HEK293 (cell line): ENCODE measurements around the gene ZNHIT2.

Experiments used
- GLI4 ChIP-seq: fragments of 450-650 bp; formaldehyde crosslinking; IDR thresholded peaks from 2 replicates; pipeline ENCODE4 v1.5.1; 2016; ENCODE audit warnings: missing biosample characterization, missing genetic modification characterization
- GLIS2 ChIP-seq: fragments of 450-650 bp; formaldehyde crosslinking; IDR thresholded peaks from 2 replicates; pipeline ENCODE4 v1.5.1; 2016; ENCODE audit warnings: missing biosample characterization, missing genetic modification characterization
- REPIN1 ChIP-seq: fragments of 450-650 bp; formaldehyde crosslinking; IDR thresholded peaks from 2 replicates; pipeline ENCODE4 v1.5.1; 2017; ENCODE audit warnings: missing biosample characterization, missing genetic modification characterization, low read depth
- SP7 ChIP-seq: fragments of 450-650 bp; formaldehyde crosslinking; IDR thresholded peaks from 2 replicates; pipeline ENCODE4 v1.5.1; 2016; ENCODE audit warnings: missing biosample characterization, missing genetic modification characterization
- YY2 ChIP-seq: fragments of 450-650 bp; formaldehyde crosslinking; IDR thresholded peaks from 2 replicates; pipeline ENCODE4 v1.5.1; 2016; ENCODE audit warnings: missing biosample characterization, missing genetic modification characterization
- ZBTB7A ChIP-seq: fragments of 450-650 bp; formaldehyde crosslinking; IDR thresholded peaks from 2 replicates; pipeline ENCODE4 v1.5.1; 2016; ENCODE audit warnings: low read depth, missing biosample characterization, missing genetic modification characterization
- ZEB2 ChIP-seq: fragments of 450-650 bp; formaldehyde crosslinking; IDR thresholded peaks from 2 replicates; pipeline ENCODE4 v1.5.1; 2016; ENCODE audit warnings: missing biosample characterization, missing genetic modification characterization
- ZNF10 ChIP-seq: fragments of 450-650 bp; formaldehyde crosslinking; IDR thresholded peaks from 2 replicates; pipeline ENCODE4 v1.5.1; 2017; ENCODE audit warnings: missing biosample characterization, missing genetic modification characterization
- ZNF133 ChIP-seq: fragments of 450-650 bp; formaldehyde crosslinking; IDR thresholded peaks from 2 replicates; pipeline ENCODE4 v1.5.1; 2016; ENCODE audit warnings: missing biosample characterization, missing genetic modification characterization
- ZNF146 ChIP-seq: fragments of 450-650 bp; formaldehyde crosslinking; IDR thresholded peaks from 2 replicates; pipeline ENCODE4 v1.5.1; 2016; ENCODE audit warnings: missing biosample characterization, missing genetic modification characterization
- ZNF174 ChIP-seq: fragments of 450-650 bp; formaldehyde crosslinking; IDR thresholded peaks from 2 replicates; pipeline ENCODE4 v1.5.0; 2017; ENCODE audit warnings: missing biosample characterization, mild to moderate bottlenecking, missing genetic modification characterization
- ZNF391 ChIP-seq: fragments of 450-650 bp; formaldehyde crosslinking; IDR thresholded peaks from 2 replicates; pipeline ENCODE4 v1.5.1; 2016; ENCODE audit warnings: low read depth, missing biosample characterization, missing genetic modification characterization, borderline replicate concordance
- ZNF529 ChIP-seq: fragments of 450-650 bp; formaldehyde crosslinking; IDR thresholded peaks from 2 replicates; pipeline ENCODE4 v1.5.1; 2017; ENCODE audit warnings: missing genetic modification characterization, missing biosample characterization; ENCODE audit not compliant: insufficient replicate concordance
- ZNF555 ChIP-seq: fragments of 450-650 bp; formaldehyde crosslinking; conservative IDR thresholded peaks from 2 replicates; pipeline ENCODE4 v1.5.1; 2017; ENCODE audit warnings: missing biosample characterization, mild to moderate bottlenecking, missing genetic modification characterization, inconsistent platforms
- ZNF561 ChIP-seq: fragments of 450-650 bp; IDR thresholded peaks from 2 replicates; pipeline ENCODE4 v1.5.1; 2018; ENCODE audit warnings: missing biosample characterization, missing genetic modification characterization, borderline replicate concordance
- ZNF596 ChIP-seq: fragments of 450-650 bp; IDR thresholded peaks from 2 replicates; pipeline ENCODE4 v1.5.0; 2018; ENCODE audit warnings: missing biosample characterization, mild to moderate bottlenecking, missing genetic modification characterization, moderate library complexity
- ZNF600 ChIP-seq: fragments of 450-650 bp; formaldehyde crosslinking; IDR thresholded peaks from 2 replicates; pipeline ENCODE4 v1.5.1; 2016; ENCODE audit warnings: missing biosample characterization, missing genetic modification characterization
- ZNF610 ChIP-seq: fragments of 450-650 bp; formaldehyde crosslinking; IDR thresholded peaks from 2 replicates; pipeline ENCODE4 v1.5.1; 2016; ENCODE audit warnings: missing biosample characterization, missing genetic modification characterization, borderline replicate concordance
- ZNF623 ChIP-seq: fragments of 450-650 bp; formaldehyde crosslinking; IDR thresholded peaks from 2 replicates; pipeline ENCODE4 v1.5.1; 2016; ENCODE audit warnings: missing biosample characterization, missing genetic modification characterization
- ZNF660 ChIP-seq: fragments of 450-650 bp; IDR thresholded peaks from 2 replicates; pipeline ENCODE4 v1.5.1; 2018; ENCODE audit warnings: missing biosample characterization, mild to moderate bottlenecking, missing genetic modification characterization
- ZNF76 ChIP-seq: fragments of 450-650 bp; formaldehyde crosslinking; IDR thresholded peaks from 2 replicates; pipeline ENCODE4; 2016; ENCODE audit warnings: low read depth, missing biosample characterization, missing genetic modification characterization, borderline replicate concordance
- ZSCAN30 ChIP-seq: fragments of 450-650 bp; IDR thresholded peaks from 2 replicates; pipeline ENCODE4 v1.5.1; 2018; ENCODE audit warnings: missing biosample characterization, mild to moderate bottlenecking, missing genetic modification characterization, moderate library complexity
- ZXDB ChIP-seq: fragments of 450-650 bp; formaldehyde crosslinking; IDR thresholded peaks from 2 replicates; pipeline ENCODE4 v1.5.1; 2016; ENCODE audit warnings: missing biosample characterization, missing genetic modification characterization
- TF ChIP-seq, protein P1 (sequence below): fragments of 450-650 bp; formaldehyde crosslinking; IDR thresholded peaks from 2 replicates; pipeline ENCODE4 v1.5.1; 2016; ENCODE audit warnings: missing biosample characterization, missing genetic modification characterization
- TF ChIP-seq, protein P2 (sequence below): fragments of 450-650 bp; formaldehyde crosslinking; conservative IDR thresholded peaks from 2 replicates; pipeline ENCODE4 v1.5.1; 2016; ENCODE audit warnings: low read depth, missing biosample characterization, missing genetic modification characterization
- TF ChIP-seq, protein P3 (sequence below): fragments of 450-650 bp; IDR thresholded peaks from 2 replicates; pipeline ENCODE4 v1.5.1; 2018; ENCODE audit warnings: missing biosample characterization, missing genetic modification characterization
- TF ChIP-seq, protein P4 (sequence below): fragments of 450-650 bp; formaldehyde crosslinking; IDR thresholded peaks from 2 replicates; pipeline ENCODE4 v1.5.1; 2016; ENCODE audit warnings: missing biosample characterization, missing genetic modification characterization

ZNHIT2 gene

DNA sequence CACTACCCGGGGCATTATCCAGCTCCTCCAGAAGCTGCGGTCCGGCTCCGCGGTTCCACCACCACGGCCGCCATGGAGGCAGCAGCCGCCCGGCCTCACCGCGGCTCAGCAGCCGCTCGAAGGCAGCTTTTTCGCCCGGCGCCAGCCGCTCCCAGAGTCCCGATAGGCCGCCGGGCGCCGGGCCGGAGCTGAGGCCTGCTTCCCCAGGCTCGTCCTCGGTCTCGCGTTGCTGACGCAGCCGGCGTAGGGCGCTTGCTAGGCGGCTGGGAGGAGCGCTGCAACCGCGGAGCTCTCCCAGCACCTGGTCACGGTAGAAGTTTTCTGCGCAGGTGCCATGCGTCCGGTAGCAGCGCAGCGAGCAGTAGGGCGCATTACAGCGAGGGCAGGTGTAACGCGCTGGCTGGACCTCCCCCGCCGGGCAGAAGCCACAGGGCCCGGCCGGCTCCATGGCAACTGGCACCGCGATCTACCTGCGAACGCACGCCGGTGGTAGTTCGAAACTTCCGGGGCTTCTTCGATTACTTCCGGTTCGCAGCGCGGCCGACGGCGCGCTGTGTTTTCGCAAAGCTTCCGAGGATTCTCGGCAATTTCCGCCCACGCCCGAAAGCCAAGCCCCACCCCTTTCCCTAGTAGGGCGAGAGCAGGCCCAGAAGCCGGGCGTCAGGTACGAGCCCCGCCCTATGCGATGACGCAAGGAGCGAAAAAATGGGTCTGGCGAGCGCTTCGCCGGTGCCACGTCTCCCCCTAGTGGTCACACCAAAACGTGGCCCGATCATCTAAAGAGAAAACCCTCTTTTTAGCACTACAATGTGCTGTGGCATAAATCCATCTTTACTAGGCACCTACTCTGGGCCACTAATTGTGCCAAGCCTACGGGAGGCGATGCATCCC, at the start of gene ZNHIT2 (continued):
- TF ChIP-seq, protein P1, sequence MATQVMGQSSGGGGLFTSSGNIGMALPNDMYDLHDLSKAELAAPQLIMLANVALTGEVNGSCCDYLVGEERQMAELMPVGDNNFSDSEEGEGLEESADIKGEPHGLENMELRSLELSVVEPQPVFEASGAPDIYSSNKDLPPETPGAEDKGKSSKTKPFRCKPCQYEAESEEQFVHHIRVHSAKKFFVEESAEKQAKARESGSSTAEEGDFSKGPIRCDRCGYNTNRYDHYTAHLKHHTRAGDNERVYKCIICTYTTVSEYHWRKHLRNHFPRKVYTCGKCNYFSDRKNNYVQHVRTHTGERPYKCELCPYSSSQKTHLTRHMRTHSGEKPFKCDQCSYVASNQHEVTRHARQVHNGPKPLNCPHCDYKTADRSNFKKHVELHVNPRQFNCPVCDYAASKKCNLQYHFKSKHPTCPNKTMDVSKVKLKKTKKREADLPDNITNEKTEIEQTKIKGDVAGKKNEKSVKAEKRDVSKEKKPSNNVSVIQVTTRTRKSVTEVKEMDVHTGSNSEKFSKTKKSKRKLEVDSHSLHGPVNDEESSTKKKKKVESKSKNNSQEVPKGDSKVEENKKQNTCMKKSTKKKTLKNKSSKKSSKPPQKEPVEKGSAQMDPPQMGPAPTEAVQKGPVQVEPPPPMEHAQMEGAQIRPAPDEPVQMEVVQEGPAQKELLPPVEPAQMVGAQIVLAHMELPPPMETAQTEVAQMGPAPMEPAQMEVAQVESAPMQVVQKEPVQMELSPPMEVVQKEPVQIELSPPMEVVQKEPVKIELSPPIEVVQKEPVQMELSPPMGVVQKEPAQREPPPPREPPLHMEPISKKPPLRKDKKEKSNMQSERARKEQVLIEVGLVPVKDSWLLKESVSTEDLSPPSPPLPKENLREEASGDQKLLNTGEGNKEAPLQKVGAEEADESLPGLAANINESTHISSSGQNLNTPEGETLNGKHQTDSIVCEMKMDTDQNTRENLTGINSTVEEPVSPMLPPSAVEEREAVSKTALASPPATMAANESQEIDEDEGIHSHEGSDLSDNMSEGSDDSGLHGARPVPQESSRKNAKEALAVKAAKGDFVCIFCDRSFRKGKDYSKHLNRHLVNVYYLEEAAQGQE (tag by site-specific recombination), result peak; percentile 32; the same call in 1 of the 2 replicates
- peak; percentile 87 for TF ChIP-seq ZNF391 (tag by site-specific recombination)
- TF ChIP-seq ZNF660 (tag by site-specific recombination), result peak; percentile 55
- TF ChIP-seq ZNF555 (tag by site-specific recombination), result no peak
- TF ChIP-seq, protein P2, sequence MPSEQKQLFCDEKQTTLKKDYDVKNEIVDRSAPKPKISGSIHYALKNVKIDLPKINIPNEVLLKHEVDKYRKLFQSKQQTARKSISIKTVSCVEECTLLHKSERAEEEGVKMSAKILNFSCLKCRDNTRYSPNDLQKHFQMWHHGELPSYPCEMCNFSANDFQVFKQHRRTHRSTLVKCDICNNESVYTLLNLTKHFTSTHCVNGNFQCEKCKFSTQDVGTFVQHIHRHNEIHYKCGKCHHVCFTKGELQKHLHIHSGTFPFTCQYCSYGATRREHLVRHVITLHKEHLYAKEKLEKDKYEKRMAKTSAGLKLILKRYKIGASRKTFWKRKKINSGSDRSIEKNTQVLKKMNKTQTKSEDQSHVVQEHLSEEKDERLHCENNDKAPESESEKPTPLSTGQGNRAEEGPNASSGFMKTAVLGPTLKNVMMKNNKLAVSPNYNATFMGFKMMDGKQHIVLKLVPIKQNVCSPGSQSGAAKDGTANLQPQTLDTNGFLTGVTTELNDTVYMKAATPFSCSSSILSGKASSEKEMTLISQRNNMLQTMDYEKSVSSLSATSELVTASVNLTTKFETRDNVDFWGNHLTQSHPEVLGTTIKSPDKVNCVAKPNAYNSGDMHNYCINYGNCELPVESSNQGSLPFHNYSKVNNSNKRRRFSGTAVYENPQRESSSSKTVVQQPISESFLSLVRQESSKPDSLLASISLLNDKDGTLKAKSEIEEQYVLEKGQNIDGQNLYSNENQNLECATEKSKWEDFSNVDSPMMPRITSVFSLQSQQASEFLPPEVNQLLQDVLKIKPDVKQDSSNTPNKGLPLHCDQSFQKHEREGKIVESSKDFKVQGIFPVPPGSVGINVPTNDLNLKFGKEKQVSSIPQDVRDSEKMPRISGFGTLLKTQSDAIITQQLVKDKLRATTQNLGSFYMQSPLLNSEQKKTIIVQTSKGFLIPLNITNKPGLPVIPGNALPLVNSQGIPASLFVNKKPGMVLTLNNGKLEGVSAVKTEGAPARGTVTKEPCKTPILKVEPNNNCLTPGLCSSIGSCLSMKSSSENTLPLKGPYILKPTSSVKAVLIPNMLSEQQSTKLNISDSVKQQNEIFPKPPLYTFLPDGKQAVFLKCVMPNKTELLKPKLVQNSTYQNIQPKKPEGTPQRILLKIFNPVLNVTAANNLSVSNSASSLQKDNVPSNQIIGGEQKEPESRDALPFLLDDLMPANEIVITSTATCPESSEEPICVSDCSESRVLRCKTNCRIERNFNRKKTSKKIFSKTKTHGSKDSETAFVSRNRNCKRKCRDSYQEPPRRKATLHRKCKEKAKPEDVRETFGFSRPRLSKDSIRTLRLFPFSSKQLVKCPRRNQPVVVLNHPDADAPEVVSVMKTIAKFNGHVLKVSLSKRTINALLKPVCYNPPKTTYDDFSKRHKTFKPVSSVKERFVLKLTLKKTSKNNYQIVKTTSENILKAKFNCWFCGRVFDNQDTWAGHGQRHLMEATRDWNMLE (tag by site-specific recombination), result peak; percentile 96
- peak; percentile 26; the same call in 1 of the 2 replicates for TF ChIP-seq ZNF600
- peak; percentile 31; the same call in 1 of the 2 replicates for TF ChIP-seq YY2 (tag by site-specific recombination)
- TF ChIP-seq GLIS2 (tag by site-specific recombination), result 0 out of 2 replicates have a peak, but pooled peaks have one; percentile 23
- TF ChIP-seq ZNF529 (tag by site-specific recombination), result no peak
- TF ChIP-seq GLI4, result peak; percentile 86; the same call in 1 of the 2 replicates
- TF ChIP-seq ZSCAN30, result peak; percentile 73; the same call in 1 of the 2 replicates
- TF ChIP-seq ZXDB (tag by site-specific recombination), result peak; percentile 76; the same call in 1 of the 2 replicates
- TF ChIP-seq, protein P3, sequence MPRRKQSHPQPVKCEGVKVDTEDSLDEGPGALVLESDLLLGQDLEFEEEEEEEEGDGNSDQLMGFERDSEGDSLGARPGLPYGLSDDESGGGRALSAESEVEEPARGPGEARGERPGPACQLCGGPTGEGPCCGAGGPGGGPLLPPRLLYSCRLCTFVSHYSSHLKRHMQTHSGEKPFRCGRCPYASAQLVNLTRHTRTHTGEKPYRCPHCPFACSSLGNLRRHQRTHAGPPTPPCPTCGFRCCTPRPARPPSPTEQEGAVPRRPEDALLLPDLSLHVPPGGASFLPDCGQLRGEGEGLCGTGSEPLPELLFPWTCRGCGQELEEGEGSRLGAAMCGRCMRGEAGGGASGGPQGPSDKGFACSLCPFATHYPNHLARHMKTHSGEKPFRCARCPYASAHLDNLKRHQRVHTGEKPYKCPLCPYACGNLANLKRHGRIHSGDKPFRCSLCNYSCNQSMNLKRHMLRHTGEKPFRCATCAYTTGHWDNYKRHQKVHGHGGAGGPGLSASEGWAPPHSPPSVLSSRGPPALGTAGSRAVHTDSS, result no peak
- TF ChIP-seq ZNF76 (tag by site-specific recombination), result peak; percentile 59; the same call in 1 of the 2 replicates
- peak; percentile 57; the same call in 1 of the 2 replicates for TF ChIP-seq ZBTB7A
- 0 out of 2 replicates have a peak, but pooled peaks have one; percentile 37 for TF ChIP-seq ZNF610 (tag by site-specific recombination)
- TF ChIP-seq, protein P4, sequence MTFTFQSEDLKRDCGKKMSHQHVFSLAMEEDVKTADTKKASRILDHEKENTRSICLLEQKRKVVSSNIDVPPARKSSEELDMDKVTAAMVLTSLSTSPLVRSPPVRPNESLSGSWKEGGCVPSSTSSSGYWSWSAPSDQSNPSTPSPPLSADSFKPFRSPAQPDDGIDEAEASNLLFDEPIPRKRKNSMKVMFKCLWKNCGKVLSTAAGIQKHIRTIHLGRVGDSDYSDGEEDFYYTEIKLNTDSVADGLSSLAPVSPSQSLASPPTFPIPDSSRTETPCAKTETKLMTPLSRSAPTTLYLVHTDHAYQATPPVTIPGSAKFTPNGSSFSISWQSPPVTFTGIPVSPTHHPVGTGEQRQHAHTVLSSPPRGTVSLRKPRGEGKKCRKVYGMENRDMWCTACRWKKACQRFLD (tag by site-specific recombination), result no peak; the same call in 1 of the 2 replicates
- TF ChIP-seq REPIN1 (tag by site-specific recombination), result peak; percentile 70; the same call in 1 of the 2 replicates
- 0 out of 2 replicates have a peak, but pooled peaks have one; percentile 20 for TF ChIP-seq ZNF10
- no peak for TF ChIP-seq ZNF174 (tag by site-specific recombination)
- peak; percentile 47; the same call in 1 of the 2 replicates for TF ChIP-seq ZNF146 (tag by site-specific recombination)
- peak; percentile 93 for TF ChIP-seq ZEB2
- 0 out of 2 replicates have a peak, but pooled peaks have one; percentile 6 for TF ChIP-seq ZNF623 (tag by site-specific recombination)
- peak; percentile 72; the same call in 1 of the 2 replicates for TF ChIP-seq SP7 (tag by site-specific recombination)
- no peak for TF ChIP-seq ZNF596 (tag by site-specific recombination)
- no peak for TF ChIP-seq ZNF561
- no peak for TF ChIP-seq ZNF133 (tag by site-specific recombination)
